Thoracic aorta (tissue), 2 donors: ENCODE data around the gene SH3BP4. TPM values are rescaled to one million over a fixed set of nuclear protein-coding genes. Genes with fewer than 3 reads are reported as not detected.

Source experiments
- ATAC-seq: fragments of 150-250 bp; one replicate; pipeline ENCODE4 v1.8.0; 2017; ENCODE audit warnings: low read depth; ENCODE audit not compliant: insufficient number of reproducible peaks, low FRiP score
- DNase-seq: peaks from one replicate; pipeline ENCODE4 v3.0.0-alpha.2; 2020; ENCODE audit warnings: low spot score
- H3K27ac ChIP-seq, 2 donors: fragments of 200-600 bp; sonication (generic); 1 replicate in 1 of 2; 2 replicates in 1 of 2; pipeline ENCODE4 v1.5.1; 2016; ENCODE audit warnings: mild to moderate bottlenecking in 2 of 2, moderate library complexity in 2 of 2
- H3K27me3 ChIP-seq: fragments of 200-600 bp; sonication (generic); replicated peaks from 2 replicates; pipeline ENCODE4 v1.6.0; 2016; ENCODE audit warnings: mild to moderate bottlenecking; ENCODE audit not compliant: insufficient read depth
- H3K36me3 ChIP-seq: fragments of 200-600 bp; sonication (generic); one replicate; pipeline ENCODE4 v1.5.1; 2016
- H3K4me1 ChIP-seq, 2 donors: fragments of 200-600 bp; sonication (generic); 1 replicate in 1 of 2; 2 replicates in 1 of 2; pipeline versions ENCODE4 v1.5.1 to v1.6.0; 2016; ENCODE audit warnings: low read depth in 2 of 2, mild to moderate bottlenecking in 1 of 2; ENCODE audit not compliant: control insufficient read depth in 1 of 2
- H3K4me3 ChIP-seq: fragments of 200-600 bp; sonication (generic); 2 replicates; pipeline ENCODE4 v1.5.1; 2016; ENCODE audit warnings: mild to moderate bottlenecking
- H3K9me3 ChIP-seq: fragments of 200-600 bp; sonication (generic); 2 replicates; pipeline ENCODE4 v1.5.1; 2016
- total RNA-seq, 2 donors: library from RNA; depleted of rRNA; stranded (reverse); fragments of >200 nt; gene quantifications; one replicate each; pipeline versions ENCODE4 v1.1.0 to v1.2.3, GENCODE V29; 2016
- TF ChIP-seq, protein P1 (sequence below): fragments of 200-600 bp; sonication (generic); IDR thresholded peaks from one replicate; pipeline ENCODE4 v1.5.1; 2019; ENCODE audit warnings: antibody characterized with exemption

Gene SH3BP4
- total RNA-seq, 2 donors from 2014 or later = 24.0 to 32.4 TPM

DNA sequence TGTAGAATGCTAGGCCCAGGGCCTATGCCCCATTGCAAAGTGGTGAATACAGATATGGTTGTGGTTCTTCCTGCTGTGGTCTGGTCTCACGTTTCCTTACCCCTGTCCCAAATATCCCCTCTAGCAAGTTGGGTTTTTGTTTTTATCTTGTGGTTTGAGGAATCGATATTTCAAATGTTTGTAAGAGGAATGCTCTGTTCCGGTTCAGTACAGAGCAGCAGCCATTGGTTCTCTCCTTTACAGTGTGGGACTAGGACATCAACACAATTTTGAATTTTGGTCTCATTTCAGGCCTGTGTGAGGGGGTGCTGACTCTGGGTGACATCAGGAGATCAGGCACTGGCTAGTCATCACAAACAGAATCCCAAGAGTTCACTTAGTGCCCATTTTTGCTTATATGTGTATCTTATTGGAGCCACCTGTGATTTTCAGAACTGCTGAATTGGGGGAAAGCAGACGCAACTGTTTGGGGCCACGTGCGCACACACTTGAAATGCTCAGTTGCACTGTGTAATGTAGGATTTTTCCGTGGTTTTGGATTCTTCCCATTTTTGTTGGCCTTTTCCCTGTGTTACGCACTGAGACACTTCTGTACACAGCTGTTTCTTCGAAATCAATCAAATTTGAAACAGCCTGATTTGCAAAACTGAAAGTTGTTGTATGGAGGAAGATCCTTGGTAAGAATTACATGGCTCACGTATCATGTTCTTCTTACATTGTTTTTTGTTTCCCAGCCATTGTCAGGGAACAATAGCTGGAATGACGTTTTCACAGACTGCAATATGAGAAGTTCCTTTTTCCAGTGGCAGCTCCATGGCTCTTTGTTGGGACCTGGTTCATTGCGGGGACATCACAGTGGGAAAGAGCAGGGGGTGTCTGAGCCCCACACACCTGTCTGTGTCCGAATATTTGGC is 8.6 kb downstream of the SH3BP4 start:
- DNase-seq = no peak
- no peaks in the 10 kb centered on the region for H3K27me3 ChIP-seq
- no peak for ATAC-seq

GRCh38 chr2:234961784-234962183 is 10.0 kb downstream of the SH3BP4 start:
- Histone ChIP-seq H3K4me1 (peaks cover 0 to 3% of the 10 kb centered on the region in 2 donors), H3K27me3 (no peaks in the 10 kb centered on the region), H3K36me3 (no peaks in the 10 kb centered on the region), H3K4me3 (no peak overlapping the region), H3K9me3 (no peaks in the 10 kb centered on the region), H3K27ac (no peak overlapping the region)
- ATAC-seq (no peak), DNase-seq (no peak)
- TF ChIP-seq, protein P1, sequence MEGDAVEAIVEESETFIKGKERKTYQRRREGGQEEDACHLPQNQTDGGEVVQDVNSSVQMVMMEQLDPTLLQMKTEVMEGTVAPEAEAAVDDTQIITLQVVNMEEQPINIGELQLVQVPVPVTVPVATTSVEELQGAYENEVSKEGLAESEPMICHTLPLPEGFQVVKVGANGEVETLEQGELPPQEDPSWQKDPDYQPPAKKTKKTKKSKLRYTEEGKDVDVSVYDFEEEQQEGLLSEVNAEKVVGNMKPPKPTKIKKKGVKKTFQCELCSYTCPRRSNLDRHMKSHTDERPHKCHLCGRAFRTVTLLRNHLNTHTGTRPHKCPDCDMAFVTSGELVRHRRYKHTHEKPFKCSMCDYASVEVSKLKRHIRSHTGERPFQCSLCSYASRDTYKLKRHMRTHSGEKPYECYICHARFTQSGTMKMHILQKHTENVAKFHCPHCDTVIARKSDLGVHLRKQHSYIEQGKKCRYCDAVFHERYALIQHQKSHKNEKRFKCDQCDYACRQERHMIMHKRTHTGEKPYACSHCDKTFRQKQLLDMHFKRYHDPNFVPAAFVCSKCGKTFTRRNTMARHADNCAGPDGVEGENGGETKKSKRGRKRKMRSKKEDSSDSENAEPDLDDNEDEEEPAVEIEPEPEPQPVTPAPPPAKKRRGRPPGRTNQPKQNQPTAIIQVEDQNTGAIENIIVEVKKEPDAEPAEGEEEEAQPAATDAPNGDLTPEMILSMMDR = no peak

More for the DNA sequence above, 8.6 kb downstream of the SH3BP4 start:
- H3K36me3 ChIP-seq = no peaks in the 10 kb centered on the region
- no peak overlapping the region for H3K4me3 ChIP-seq
- TF ChIP-seq, protein P1 = no peak
- H3K9me3 ChIP-seq = no peaks in the 10 kb centered on the region
- H3K27ac ChIP-seq = no peak overlapping the region
- H3K4me1 ChIP-seq = peaks cover 0 to 3% of the 10 kb centered on the region in 2 donors

DNA sequence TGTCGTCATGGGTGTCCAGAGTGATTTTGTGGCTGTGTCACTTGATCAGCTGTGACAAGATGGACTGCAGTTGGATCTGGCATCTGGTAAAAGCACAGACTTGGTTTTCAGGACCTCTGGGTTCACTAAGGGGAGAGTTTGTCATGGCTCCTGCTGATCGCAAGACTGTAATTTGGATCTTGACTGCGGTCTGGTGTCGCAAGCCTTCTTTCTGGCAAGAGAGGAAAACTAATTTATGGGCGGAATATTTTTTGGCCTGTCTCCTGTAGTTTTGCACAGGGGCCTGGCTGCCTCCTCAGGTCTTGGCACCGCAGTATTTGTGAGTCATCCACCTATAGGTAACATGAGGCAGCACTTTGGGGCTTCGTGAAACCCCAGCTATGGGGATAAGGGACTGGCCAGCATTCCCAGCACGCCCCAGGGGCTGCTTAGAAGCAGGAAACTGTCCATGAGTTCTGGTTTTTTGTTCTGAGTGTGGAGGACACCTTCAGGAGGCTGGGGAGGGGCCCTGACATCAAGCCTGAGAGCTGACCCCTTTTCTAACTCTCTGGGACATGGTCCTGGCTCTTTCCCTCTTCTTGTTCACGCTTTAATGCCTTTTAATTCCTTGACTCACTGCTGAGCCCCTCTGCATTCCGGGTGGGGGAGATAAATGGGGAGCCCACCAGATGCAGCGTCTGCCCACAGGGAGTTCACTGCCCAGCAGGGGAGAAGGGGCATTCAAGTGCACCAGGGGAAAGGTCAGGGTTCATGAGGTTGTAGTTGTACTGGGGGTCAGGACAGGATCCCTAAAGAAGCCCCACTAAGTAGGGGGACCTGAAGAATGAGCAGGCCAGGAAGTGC is 12.2 kb downstream of the SH3BP4 start:
- H3K27me3 ChIP-seq = no peaks in the 10 kb centered on the region
- no peaks in the 10 kb centered on the region for H3K36me3 ChIP-seq
- no peaks in the 10 kb centered on the region for H3K9me3 ChIP-seq
- ATAC-seq (peak; percentile 34), DNase-seq (no peak)
- no peak overlapping the region for H3K4me3 ChIP-seq
- TF ChIP-seq, protein P1 = no peak
- peaks cover 0 to 3% of the 10 kb centered on the region in 2 donors for H3K4me1 ChIP-seq
- H3K27ac ChIP-seq = no peak overlapping the region

DNA sequence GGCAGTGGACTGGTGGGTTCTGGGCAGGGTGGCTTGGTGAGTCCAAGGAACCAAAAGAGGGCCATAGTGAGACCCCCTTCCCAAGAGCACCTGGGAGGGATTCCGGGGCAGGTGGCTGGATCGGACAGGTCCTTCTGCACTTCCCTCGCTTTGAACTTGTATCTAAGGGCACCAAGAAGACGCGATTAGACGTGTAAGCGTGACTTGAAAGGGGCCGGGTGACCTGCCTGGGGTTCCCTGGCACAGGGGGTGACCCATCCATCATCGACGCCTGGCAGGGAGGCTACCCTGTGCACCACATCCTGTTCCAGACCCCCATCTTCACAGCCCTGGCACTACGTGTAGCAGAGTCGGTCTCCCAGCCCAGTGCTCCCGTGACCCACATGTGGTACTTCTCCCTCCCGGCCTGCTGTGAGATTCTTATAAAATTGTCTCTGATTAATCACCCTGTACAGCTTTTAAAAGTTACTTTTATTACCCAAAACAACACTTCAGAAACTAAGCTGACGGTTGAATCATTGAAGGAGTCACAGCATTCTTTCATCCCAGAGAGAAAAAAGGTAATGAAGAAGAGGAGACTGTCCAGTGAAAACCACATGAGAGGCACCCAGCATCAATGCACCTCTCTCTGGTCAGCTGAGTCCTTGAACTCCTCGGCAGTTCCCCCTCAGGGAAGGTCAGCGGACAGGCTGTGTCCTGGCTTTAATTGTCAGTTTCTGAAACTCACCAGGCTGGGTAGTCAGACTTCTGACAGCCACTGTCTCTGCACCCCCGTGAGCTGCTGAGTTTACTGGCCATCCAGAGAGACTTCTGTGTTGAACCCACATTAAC is 13.0 kb downstream of the SH3BP4 start:
- ATAC-seq (no peak), DNase-seq (no peak)
- Histone ChIP-seq H3K36me3 (no peaks in the 10 kb centered on the region), H3K4me3 (no peak overlapping the region), H3K27ac (no peak overlapping the region), H3K9me3 (no peaks in the 10 kb centered on the region), H3K27me3 (no peaks in the 10 kb centered on the region), H3K4me1 (peaks cover 0 to 3% of the 10 kb centered on the region in 2 donors)
- TF ChIP-seq, protein P1 = no peak
